GM20000 (cell line): Measurements from ENCODE around the gene EEF1AKMT2.

Source experiments
- DNase-seq: peaks from one replicate; pipeline ENCODE4 v3.0.0; 2012; ENCODE audit warnings: low spot score
- TF ChIP-seq, protein P1 (sequence below): IDR thresholded peaks from 2 replicates; pipeline ENCODE4 v1.5.1; 2012; ENCODE audit warnings: mild to moderate bottlenecking, control low read depth; ENCODE audit errors: extremely low read depth, missing control alignments

EEF1AKMT2 gene

DNA sequence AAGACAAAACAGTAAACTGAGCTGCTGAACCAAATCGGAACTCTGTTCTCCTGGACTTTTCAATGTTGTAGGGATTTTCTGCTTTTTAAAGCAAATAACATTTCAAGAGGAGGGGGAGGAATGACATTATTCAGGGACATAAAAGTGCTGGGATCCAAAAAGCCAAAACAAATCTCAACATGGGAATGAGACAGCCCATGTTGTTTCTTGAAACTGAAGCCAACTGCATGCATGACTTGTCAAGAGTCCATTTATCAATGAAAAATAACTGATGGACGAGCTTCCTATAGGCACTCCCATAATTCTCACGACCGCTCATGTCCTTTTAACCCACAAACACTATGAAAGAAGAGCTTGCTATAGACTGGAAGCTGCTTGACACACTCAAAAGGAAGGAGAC, 75.3 kb downstream of the EEF1AKMT2 start:
- no peak for DNase-seq

DNA sequence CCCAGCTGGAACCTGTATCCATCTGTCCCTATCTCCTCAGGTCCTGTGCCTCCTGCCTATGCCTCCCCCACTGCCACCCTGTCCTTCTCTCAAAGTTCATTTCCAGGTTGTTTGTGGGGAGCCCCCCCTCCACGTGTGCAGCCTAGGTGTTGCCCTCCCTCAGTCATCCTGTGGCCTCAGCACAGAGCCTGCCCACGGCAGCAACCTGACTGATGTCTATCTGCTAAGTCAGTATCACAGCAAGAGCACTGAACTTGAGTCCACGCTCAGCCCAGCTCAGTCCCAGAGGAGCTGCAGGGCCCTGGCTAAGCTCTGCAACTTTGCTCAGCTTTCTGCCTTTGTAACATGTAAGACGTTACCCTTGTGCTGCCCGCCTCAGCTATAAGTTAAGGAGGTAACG, 76.2 kb downstream of the EEF1AKMT2 start:
- TF ChIP-seq, protein P1, sequence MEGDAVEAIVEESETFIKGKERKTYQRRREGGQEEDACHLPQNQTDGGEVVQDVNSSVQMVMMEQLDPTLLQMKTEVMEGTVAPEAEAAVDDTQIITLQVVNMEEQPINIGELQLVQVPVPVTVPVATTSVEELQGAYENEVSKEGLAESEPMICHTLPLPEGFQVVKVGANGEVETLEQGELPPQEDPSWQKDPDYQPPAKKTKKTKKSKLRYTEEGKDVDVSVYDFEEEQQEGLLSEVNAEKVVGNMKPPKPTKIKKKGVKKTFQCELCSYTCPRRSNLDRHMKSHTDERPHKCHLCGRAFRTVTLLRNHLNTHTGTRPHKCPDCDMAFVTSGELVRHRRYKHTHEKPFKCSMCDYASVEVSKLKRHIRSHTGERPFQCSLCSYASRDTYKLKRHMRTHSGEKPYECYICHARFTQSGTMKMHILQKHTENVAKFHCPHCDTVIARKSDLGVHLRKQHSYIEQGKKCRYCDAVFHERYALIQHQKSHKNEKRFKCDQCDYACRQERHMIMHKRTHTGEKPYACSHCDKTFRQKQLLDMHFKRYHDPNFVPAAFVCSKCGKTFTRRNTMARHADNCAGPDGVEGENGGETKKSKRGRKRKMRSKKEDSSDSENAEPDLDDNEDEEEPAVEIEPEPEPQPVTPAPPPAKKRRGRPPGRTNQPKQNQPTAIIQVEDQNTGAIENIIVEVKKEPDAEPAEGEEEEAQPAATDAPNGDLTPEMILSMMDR: no peak
- DNase-seq: no peak

More for the DNA sequence above, 75.3 kb downstream of the EEF1AKMT2 start:
- TF ChIP-seq, protein P1: no peak

DNA sequence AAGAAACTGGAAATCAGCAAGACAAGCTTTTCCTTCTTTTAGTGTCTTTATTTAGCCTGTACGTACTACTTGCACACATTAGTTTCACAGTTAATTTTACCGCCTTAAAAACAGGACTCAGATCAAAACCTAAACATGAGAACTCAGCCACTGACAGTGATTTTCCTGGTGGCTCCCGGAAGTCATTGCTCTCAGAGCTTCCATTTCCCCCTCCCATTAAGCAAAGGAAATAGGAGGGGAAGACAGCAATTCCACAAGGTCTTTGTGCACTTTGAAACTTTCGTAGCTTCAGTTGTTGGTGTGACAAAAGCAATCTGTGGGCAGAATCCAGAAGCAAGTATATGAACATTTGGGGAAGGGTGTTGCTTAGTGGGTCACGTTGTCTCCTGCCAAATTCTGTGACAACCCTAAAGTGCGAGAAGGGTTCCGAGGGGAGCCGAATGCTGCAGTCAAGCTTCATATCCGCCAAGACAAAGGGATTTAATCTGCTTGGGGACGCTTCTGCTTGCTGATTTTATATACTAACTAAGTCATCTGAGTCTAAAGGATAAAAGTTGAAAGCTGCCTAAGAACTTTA, 77.9 kb downstream of the EEF1AKMT2 start:
- TF ChIP-seq, protein P1: no peak
- DNase-seq: no peak

DNA sequence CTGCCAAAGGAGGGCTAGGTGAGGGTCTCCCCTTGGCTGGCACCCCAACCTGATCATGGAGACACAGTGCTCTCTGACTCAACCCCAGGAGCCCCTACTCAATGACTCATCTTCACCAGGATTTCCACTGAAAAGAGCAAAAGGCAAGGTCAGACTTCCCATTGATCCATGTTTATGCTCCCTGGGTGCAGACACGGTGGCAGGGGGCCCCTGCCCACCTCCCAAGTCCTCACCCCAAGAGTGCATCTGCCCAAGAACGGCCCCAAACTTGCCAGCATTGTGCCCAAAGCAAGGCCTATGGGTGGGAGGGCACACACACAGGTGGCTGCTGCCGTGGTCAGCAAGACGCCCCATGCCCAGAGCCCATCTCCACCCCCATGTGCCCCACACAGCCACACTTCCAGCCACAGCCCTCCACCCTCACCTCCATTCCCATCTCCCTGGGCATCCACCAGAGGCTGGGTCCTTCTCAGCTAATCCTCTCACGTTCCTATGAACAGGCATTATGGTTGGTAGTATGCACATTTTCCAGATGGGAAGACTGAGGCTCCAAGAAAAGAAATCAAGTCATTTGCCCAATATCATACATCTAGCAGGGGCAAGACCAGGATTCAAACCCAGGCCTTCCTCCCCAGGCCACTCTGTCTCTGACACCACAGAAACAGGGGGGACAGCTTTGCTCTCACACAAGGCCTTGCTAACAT, 78.8 kb downstream of the EEF1AKMT2 start:
- DNase-seq: no peak

DNA sequence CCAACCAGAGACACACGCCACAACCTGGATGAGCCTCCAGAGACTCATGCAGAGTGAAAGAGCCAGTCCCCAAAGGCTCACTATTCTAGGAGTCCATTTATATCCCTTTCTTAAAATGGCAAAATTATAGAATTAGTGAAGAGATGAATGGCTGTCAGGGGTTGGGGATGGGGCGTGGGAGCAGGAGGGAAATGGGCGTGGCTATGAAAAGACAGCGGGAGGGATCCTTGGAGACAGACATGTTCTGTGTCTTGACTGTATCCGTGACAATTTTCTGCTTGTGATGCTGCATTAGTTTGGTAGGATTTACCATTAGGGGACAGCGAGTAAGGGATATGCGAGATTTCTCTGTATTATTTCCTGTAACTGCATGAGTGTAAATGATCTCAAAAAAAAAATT, 80.5 kb downstream of the EEF1AKMT2 start:
- DNase-seq: no peak
- TF ChIP-seq, protein P1: no peak

More for the DNA sequence above, 78.8 kb downstream of the EEF1AKMT2 start:
- TF ChIP-seq, protein P1: no peak

DNA sequence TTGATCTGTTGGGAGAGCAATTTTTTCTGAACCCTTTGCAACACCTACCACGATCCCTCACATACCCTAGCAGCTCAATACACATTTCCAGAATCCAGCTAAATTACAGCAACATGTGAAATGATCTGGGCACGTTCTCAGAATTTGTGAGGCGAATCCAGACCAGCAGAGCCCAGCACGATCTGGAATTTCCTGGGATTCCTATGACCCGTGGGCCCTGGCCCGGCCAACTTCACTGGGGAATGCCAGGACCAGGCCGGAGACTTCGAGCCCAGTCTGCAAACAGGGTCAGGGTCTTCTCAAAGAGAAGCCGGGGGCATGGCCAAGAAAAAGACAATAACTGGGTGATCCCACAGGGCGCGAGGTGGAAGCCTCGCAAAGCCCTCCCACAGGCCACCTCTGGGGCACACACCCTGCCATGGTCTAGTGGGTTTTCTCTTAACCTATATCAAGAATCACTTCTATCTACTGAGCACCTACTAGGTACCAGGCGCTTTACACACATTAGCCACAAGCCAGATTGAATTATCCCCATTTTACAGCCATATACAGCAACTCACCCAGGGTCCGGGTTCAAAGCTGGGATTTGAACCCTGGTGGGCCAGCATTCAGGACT, 81.3 kb downstream of the EEF1AKMT2 start:
- TF ChIP-seq, protein P1: no peak
- DNase-seq: no peak

DNA sequence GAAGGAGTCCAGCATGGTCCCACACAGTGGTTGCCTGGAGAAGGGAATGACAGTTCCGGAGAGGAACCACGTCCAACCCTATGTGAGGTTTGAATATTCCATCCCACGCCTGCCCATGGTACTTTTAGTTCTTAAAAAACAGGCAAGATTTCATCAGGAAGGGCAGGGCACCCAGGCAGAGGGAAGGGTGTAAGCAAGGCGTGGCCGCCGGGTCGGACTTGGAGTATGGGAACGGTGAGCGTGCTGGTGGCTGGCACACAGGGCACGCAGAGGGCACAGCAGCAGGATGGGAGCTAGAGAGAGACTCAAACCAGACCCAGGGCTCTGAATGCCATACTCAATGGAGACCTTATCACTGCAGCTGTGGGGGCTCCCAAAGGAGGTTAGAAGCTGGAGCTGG, 81.8 kb downstream of the EEF1AKMT2 start:
- TF ChIP-seq, protein P1: no peak
- no peak for DNase-seq
